IMR-90 (cell line): Measurements from ENCODE around the gene USP32. TPM values are rescaled to one million over a fixed set of nuclear protein-coding genes. Genes with fewer than 3 reads are reported as not detected.

Experiments
- ATAC-seq: fragments of 200-7000 bp; cut with Tn5 transposase; 2 replicates; pipeline ENCODE4 v1.9.1; 2020; ENCODE audit warnings: low read depth, mild to moderate bottlenecking, moderate library complexity
- BruUV-seq: library from RNA; stranded (reverse); fragments of 400-500 nt; replicated peaks from 2 replicates; lab custom pipeline; 2021; lab: Mats Ljungman, UMichigan
- CTCF ChIA-PET: fragments of 300-600 bp; formaldehyde crosslinking; extraction: SDS; loops from one replicate; lab custom pipeline; 2021; ENCODE audit warnings: antibody characterized with exemption; lab: Yijun Ruan, JAX
- POLR2A ChIA-PET: fragments of 300-600 bp; sonication (Branson Sonifier 250); formaldehyde crosslinking; loops from one replicate; lab custom pipeline; 2022; ENCODE audit warnings: antibody characterized with exemption; ENCODE audit not compliant: unreplicated experiment; lab: Charles Lee
- DNase-seq: peaks from one replicate; pipeline ENCODE4 v3.0.0; 2013
- H2AFZ ChIP-seq: replicated peaks from 2 replicates; pipeline ENCODE3; 2013; ENCODE audit warnings: low read length, mild to moderate bottlenecking; ENCODE audit not compliant: poor library complexity
- H2AK5ac ChIP-seq: 2 replicates; pipeline ENCODE4 v1.6.1; 2013; ENCODE audit warnings: low read depth, low read length, inconsistent platforms
- H2AK9ac ChIP-seq: replicated peaks from 2 replicates; pipeline ENCODE3; 2013; ENCODE audit warnings: mild to moderate bottlenecking, low read depth, low read length, moderate library complexity; ENCODE audit not compliant: poor library complexity
- H2BK120ac ChIP-seq: 2 replicates; pipeline ENCODE4 v1.6.1; 2013; ENCODE audit warnings: low read depth, low read length, inconsistent platforms
- H2BK15ac ChIP-seq: 3 replicates; pipeline ENCODE4 v1.6.1; 2013; ENCODE audit warnings: low read depth, low read length, inconsistent platforms
- H2BK20ac ChIP-seq: 2 replicates; pipeline ENCODE4 v1.6.1; 2013; ENCODE audit warnings: low read depth, mild to moderate bottlenecking, inconsistent platforms, low read length, moderate library complexity
- H2BK5ac ChIP-seq: 2 replicates; pipeline ENCODE4 v1.6.1; 2013; ENCODE audit warnings: mild to moderate bottlenecking, low read depth, low read length, inconsistent platforms; ENCODE audit not compliant: poor library complexity, severe bottlenecking
- H3K14ac ChIP-seq: replicated peaks from 2 replicates; pipeline ENCODE4 v1.6.1; 2013; ENCODE audit warnings: low read depth, low read length, inconsistent platforms
- H3K18ac ChIP-seq: 2 replicates; pipeline ENCODE4 v1.6.1; 2013; ENCODE audit warnings: low read depth, low read length, control low read depth
- H3K23ac ChIP-seq: 2 replicates; pipeline ENCODE4 v1.6.1; 2013; ENCODE audit warnings: low read depth, low read length, inconsistent platforms
- H3K27ac ChIP-seq: 2 replicates; pipeline ENCODE4 v1.5.1; 2013; ENCODE audit warnings: mild to moderate bottlenecking, control low read depth, low read length; ENCODE audit not compliant: insufficient read depth
- H3K27me3 ChIP-seq: 2 replicates; pipeline ENCODE4 v1.6.1; 2013; ENCODE audit warnings: low read length; ENCODE audit not compliant: control insufficient read depth, insufficient read depth
- H3K36me3 ChIP-seq: 2 replicates; pipeline ENCODE4 v1.6.1; 2013; ENCODE audit warnings: low read length, mixed read lengths; ENCODE audit not compliant: control insufficient read depth, insufficient read depth
- H3K4ac ChIP-seq: 2 replicates; pipeline ENCODE4 v1.6.1; 2013; ENCODE audit warnings: low read depth, low read length, inconsistent platforms
- H3K4me1 ChIP-seq: 2 replicates; pipeline ENCODE4 v1.6.1; 2013; ENCODE audit warnings: low read length, mixed read lengths; ENCODE audit not compliant: control insufficient read depth, insufficient read depth
- H3K4me2 ChIP-seq: 2 replicates; pipeline ENCODE4 v1.6.1; 2013; ENCODE audit warnings: low read depth, mild to moderate bottlenecking, control low read depth, low read length, moderate library complexity
- H3K4me3 ChIP-seq: 2 replicates; pipeline ENCODE4 v1.5.1; 2013; ENCODE audit warnings: low read depth, mild to moderate bottlenecking, control low read depth, low read length, moderate library complexity; ENCODE audit not compliant: insufficient read depth
- H3K56ac ChIP-seq: 2 replicates; pipeline ENCODE4 v1.6.1; 2013; ENCODE audit warnings: low read length, inconsistent platforms; ENCODE audit not compliant: insufficient read depth; ENCODE audit errors: extremely low read depth
- H3K79me1 ChIP-seq, 2 experiments: 2 replicates each; pipeline ENCODE4 v1.6.1; 2013; ENCODE audit warnings: low read length in 2 of 2, inconsistent platforms in 1 of 2, low read depth in 1 of 2
- H3K9ac ChIP-seq: 2 replicates; pipeline ENCODE4 v1.6.1; 2013; ENCODE audit warnings: low read depth, low read length, control low read depth
- H3K9me1 ChIP-seq: 2 replicates; pipeline ENCODE4 v1.6.1; 2013; ENCODE audit warnings: low read length, inconsistent platforms; ENCODE audit not compliant: insufficient read depth
- H3K9me3 ChIP-seq: 2 replicates; pipeline ENCODE4 v1.6.1; 2013; ENCODE audit warnings: low read length; ENCODE audit not compliant: control insufficient read depth, insufficient read depth
- H4K20me1 ChIP-seq: 2 replicates; pipeline ENCODE4 v1.6.1; 2013; ENCODE audit warnings: low read length, inconsistent platforms; ENCODE audit not compliant: insufficient read depth
- H4K5ac ChIP-seq: 2 replicates; pipeline ENCODE4 v1.6.1; 2013; ENCODE audit warnings: mild to moderate bottlenecking, low read depth, low read length, control low read depth
- H4K8ac ChIP-seq, 2 experiments: 2 replicates each; pipeline ENCODE4 v1.6.1; 2013; ENCODE audit warnings: low read depth in 2 of 2, low read length in 2 of 2, control low read depth in 1 of 2, inconsistent platforms in 1 of 2
- H4K91ac ChIP-seq: 2 replicates; pipeline ENCODE4 v1.6.1; 2013; ENCODE audit warnings: low read depth, low read length, inconsistent platforms; ENCODE audit not compliant: insufficient read depth
- CEBPB ChIP-seq: IDR thresholded peaks from 2 replicates; pipeline ENCODE4 v1.6.1; 2012; ENCODE audit warnings: low read depth, low read length, improper control_type of control experiment
- CHD1 ChIP-seq: IDR thresholded peaks from 2 replicates; pipeline ENCODE4 v1.6.1; 2012; ENCODE audit warnings: low read depth, low read length, improper control_type of control experiment
- MAZ ChIP-seq: IDR thresholded peaks from 2 replicates; pipeline ENCODE4 v1.6.1; 2012; ENCODE audit warnings: low read depth, mild to moderate bottlenecking, low read length, improper control_type of control experiment, moderate library complexity, borderline replicate concordance
- NFE2L2 ChIP-seq: fragments of 150-350 bp; IDR thresholded peaks from 2 replicates; pipeline ENCODE4 v1.6.1; 2016; ENCODE audit warnings: low read depth, mild to moderate bottlenecking, low read length
- WGBS, 2 experiments: methylation state at CpG; one replicate each; pipeline versions ENCODE4 v1.1.5 to v1.1.7; 2013; ENCODE audit warnings: missing lambda C conversion rate in 2 of 2; ENCODE audit not compliant: insufficient read length in 1 of 2; ENCODE audit errors: extremely low coverage in 2 of 2; 5-methylcytosine and 5-hydroxymethylcytosine counted together
- dilution Hi-C: fragments of 300-500 bp; cut with HindIII; formaldehyde crosslinking; loops from one replicate; pipeline ENCODE4 v1.14.3; 2018; ENCODE audit warnings: low sequenced_read_pairs; ENCODE audit not compliant: unreplicated experiment
- in situ Hi-C: fragments of 300-500 bp; cut with MboI; formaldehyde crosslinking; loops from 3 replicates; pipeline ENCODE4 v1.14.3; 2019; ENCODE audit warnings: low sequenced_read_pairs, inconsistent platforms, mixed read lengths
- intact Hi-C: fragments of 100-400 bp; cut with micrococcal nuclease; formaldehyde crosslinking; loops from 2 replicates; pipeline ENCODE4 v1.10.0; 2022
- polyA plus RNA-seq, 3 experiments: library from polyadenylated mRNA; depleted of rRNA; stranded (reverse); fragments of >200 nt; gene quantifications; 2 replicates each; pipeline ENCODE4 v1.2.3, GENCODE V29; 2012; ENCODE audit warnings: low replicate concordance in 1 of 3
- total RNA-seq: library from RNA; depleted of rRNA; stranded (reverse); fragments of >200 nt; gene quantifications from 2 replicates; pipeline ENCODE4 v1.2.3, GENCODE V29; 2012
- TF ChIP-seq, protein P1 (sequence below): fragments of 150-350 bp; IDR thresholded peaks from 2 replicates; pipeline ENCODE4 v1.6.1; 2017; ENCODE audit warnings: mild to moderate bottlenecking, antibody characterized with exemption, low read length, low read depth

Gene USP32
- total and polyA plus RNA-seq, 2 of the 4 experiments (the other 2 are of a cell fraction): 16.8 to 46.8 TPM

- TF ChIP-seq, protein P1, sequence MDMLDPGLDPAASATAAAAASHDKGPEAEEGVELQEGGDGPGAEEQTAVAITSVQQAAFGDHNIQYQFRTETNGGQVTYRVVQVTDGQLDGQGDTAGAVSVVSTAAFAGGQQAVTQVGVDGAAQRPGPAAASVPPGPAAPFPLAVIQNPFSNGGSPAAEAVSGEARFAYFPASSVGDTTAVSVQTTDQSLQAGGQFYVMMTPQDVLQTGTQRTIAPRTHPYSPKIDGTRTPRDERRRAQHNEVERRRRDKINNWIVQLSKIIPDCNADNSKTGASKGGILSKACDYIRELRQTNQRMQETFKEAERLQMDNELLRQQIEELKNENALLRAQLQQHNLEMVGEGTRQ: peak; percentile 93
- TF ChIP-seq CHD1: no peak
- peak; percentile 1; the same call in 1 of the 2 replicates for TF ChIP-seq NFE2L2
- TF ChIP-seq CEBPB: no peak
These were observed at the start of gene USP32 (continued) for GRCh38 chr17:60392042-60392844.

DNA sequence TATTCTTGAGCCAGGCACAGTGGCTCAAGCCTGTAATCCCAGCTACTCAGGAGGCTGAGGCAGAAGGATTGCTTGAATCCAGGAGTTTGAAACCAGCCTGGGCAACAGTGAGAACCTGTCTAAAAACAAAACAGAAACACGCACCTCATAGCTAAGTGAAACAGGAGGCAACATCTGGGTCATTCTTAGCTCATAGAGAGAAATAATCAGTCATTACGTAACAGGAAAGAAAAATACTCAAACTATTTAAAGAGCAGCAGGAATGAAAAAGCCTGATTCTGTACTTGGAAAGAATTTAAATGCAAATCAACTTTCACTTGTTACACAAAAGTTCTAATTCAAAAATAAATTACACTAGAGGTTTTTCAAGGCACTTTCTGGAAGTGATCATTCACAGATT, 47.6 kb upstream of the USP32 start:
- Histone ChIP-seq H4K5ac (no peak overlapping the region), H3K18ac (no peak overlapping the region), H3K9me3 (no peaks in the 10 kb centered on the region), H4K8ac (0 out of 4 replicates have a peak overlapping the region, but pooled peaks of 1 of the 2 experiments have one; percentile 38), H4K91ac (no peak overlapping the region), H3K27ac (no peak overlapping the region), H3K27me3 (no peaks in the 10 kb centered on the region), H3K4me3 (no peak overlapping the region), H3K56ac (no peak overlapping the region), H3K79me1 (0 out of 4 replicates have a peak, but pooled peaks cover 0 to under 1% of the 10 kb centered on the region in 2 experiments), H2BK120ac (no peak overlapping the region), H4K20me1 (no peaks in the 10 kb centered on the region; the same call in 1 of the 2 replicates), H2AK5ac (no peak overlapping the region), H3K4ac (no peak overlapping the region), H2BK20ac (no peak overlapping the region), H3K9ac (no peak overlapping the region), H3K9me1 (peaks cover 3% of the 10 kb centered on the region), H2BK5ac (no peak overlapping the region), H2AK9ac (no peak overlapping the region), H3K36me3 (peaks cover under 1% of the 10 kb centered on the region; the same call in 1 of the 2 replicates), H3K23ac (no peak overlapping the region; the same call in 1 of the 2 replicates), H3K4me1 (peaks cover 3% of the 10 kb centered on the region), H3K4me2 (peak overlapping the region; percentile 82), H2BK15ac (no peak overlapping the region), H2AFZ (no peak overlapping the region), H3K14ac (no peak overlapping the region)
- BruUV-seq: no TSS peak
- in situ Hi-C loops (no loop called here), intact Hi-C loops (no loop called here), dilution Hi-C loops (no loop called here)
- DNase-seq (peak; percentile 68), ATAC-seq (peak; percentile 19; the same call in 1 of the 2 replicates)
- POLR2A ChIA-PET: no interaction called here
- TF ChIP-seq MAZ: no peak
- no peak for TF ChIP-seq NFE2L2
- TF ChIP-seq, protein P1: no peak
- TF ChIP-seq CEBPB: peak; percentile 65
- no CpG with 5 or more reads among the region's 2 CpGs for WGBS, 2 experiments
- CTCF ChIA-PET: no interaction called here
